Hematopoietic multipotent progenitor cell (in vitro differentiated cells): ENCODE results near the gene LDLRAD4. TPM values are rescaled to one million over a fixed set of nuclear protein-coding genes. Genes with fewer than 3 reads are reported as not detected.

Source experiments
- DNase-seq, 3 donors: peaks; one replicate each; pipeline ENCODE4 v3.0.0-alpha.2; 2011 to 2015; ENCODE audit warnings: low read depth in 2 of 3, low spot score in 2 of 3
- total RNA-seq: library from RNA; depleted of rRNA; stranded (reverse); fragments of >200 nt; gene quantifications from one replicate; pipeline ENCODE4 v1.2.3, GENCODE V29; 2012

Gene LDLRAD4
- total RNA-seq, 1 donor = 63.3 TPM

GRCh38 chr18:13280070-13280795, 61.7 kb downstream of the LDLRAD4 start:
- DNase-seq = no peak

GRCh38 chr18:13281406-13281805, 62.8 kb downstream of the LDLRAD4 start:
- no peak for DNase-seq

GRCh38 chr18:13283746-13284145, 65.2 kb downstream of the LDLRAD4 start:
- peak in 1 of 3 donors; percentile 17 for DNase-seq

- DNase-seq = no peak
Observed at GRCh38 chr18:13284330-13285027, 65.9 kb downstream of the LDLRAD4 start.

- DNase-seq = no peak
Observed at GRCh38 chr18:13285874-13286273, 67.3 kb downstream of the LDLRAD4 start.

- DNase-seq = no peak
Observed at GRCh38 chr18:13286456-13287125, 68.0 kb downstream of the LDLRAD4 start.

- no peak for DNase-seq
Observed at GRCh38 chr18:13287372-13287771, 68.8 kb downstream of the LDLRAD4 start.

- DNase-seq = no peak
Observed at GRCh38 chr18:13288509-13289133, 70.1 kb downstream of the LDLRAD4 start.

- no peak for DNase-seq
Observed at GRCh38 chr18:13289481-13290205, 71.1 kb downstream of the LDLRAD4 start.

GRCh38 chr18:13290856-13291271, 72.3 kb downstream of the LDLRAD4 start:
- DNase-seq = no peak

- no peak for DNase-seq
Observed at GRCh38 chr18:13291299-13291698, 72.7 kb downstream of the LDLRAD4 start.

- DNase-seq = no peak
Observed at GRCh38 chr18:13291745-13292447, 73.3 kb downstream of the LDLRAD4 start.

GRCh38 chr18:13292736-13293135, 74.2 kb downstream of the LDLRAD4 start:
- no peak for DNase-seq

- DNase-seq = no peak
Observed at GRCh38 chr18:13294309-13294708, 75.7 kb downstream of the LDLRAD4 start.

GRCh38 chr18:13295894-13296293, 77.3 kb downstream of the LDLRAD4 start:
- no peak for DNase-seq

- no peak for DNase-seq
Observed at GRCh38 chr18:13296867-13297574, 78.5 kb downstream of the LDLRAD4 start.

GRCh38 chr18:13298262-13298661, 79.7 kb downstream of the LDLRAD4 start:
- DNase-seq = no peak

- no peak for DNase-seq
Observed at GRCh38 chr18:13300029-13300428, 81.5 kb downstream of the LDLRAD4 start.

GRCh38 chr18:13300796-13301195, 82.2 kb downstream of the LDLRAD4 start:
- no peak for DNase-seq
